Left lung (tissue), 10 donors: ENCODE data around the gene SFXN4. TPM values are rescaled to one million over a fixed set of nuclear protein-coding genes. Genes with fewer than 3 reads are reported as not detected.
A peak's percentile ranks its signal among the peaks of the same experiment; 100 is the strongest.

ENCODE experiments used
- ATAC-seq: fragments of 200-7000 bp; cut with Tn5 transposase; one replicate; pipeline ENCODE4 v1.9.1; 2020; ENCODE audit warnings: moderate library complexity
- DNase-seq, 4 donors: peaks; one replicate each; pipeline ENCODE4 v3.0.0-alpha.2; 2013 to 2020
- H3K27ac ChIP-seq, 2 donors: fragments of 200-600 bp; sonication (generic) in 1 of 2; one replicate each; pipeline versions ENCODE4 v1.5.0 to v1.8.0; 2020 to 2021
- H3K27me3 ChIP-seq, 2 donors: fragments of 200-600 bp; sonication (generic) in 1 of 2; one replicate each; pipeline versions ENCODE4 v1.5.0 to v1.8.0; 2020 to 2021
- H3K36me3 ChIP-seq, 2 donors: fragments of 200-600 bp; sonication (generic) in 1 of 2; one replicate each; pipeline versions ENCODE4 v1.5.0 to v1.8.0; 2020 to 2021
- H3K4me1 ChIP-seq, 2 donors: fragments of 200-600 bp; one replicate each; pipeline ENCODE4 v1.8.0; 2021
- H3K4me3 ChIP-seq, 2 donors: fragments of 200-600 bp; sonication (generic) in 1 of 2; one replicate each; pipeline versions ENCODE4 v1.5.0 to v1.8.0; 2020 to 2021; ENCODE audit warnings: mild to moderate bottlenecking in 1 of 2
- H3K9me3 ChIP-seq, 2 donors: fragments of 200-600 bp; sonication (generic) in 1 of 2; one replicate each; pipeline versions ENCODE4 v1.5.0 to v1.8.0; 2020 to 2021
- CTCF ChIP-seq, 2 donors: fragments of 200-600 bp; sonication (generic) in 1 of 2; IDR thresholded peaks; one replicate each; pipeline versions ENCODE4 v1.5.0 to v1.8.0; 2021; ENCODE audit warnings: antibody characterized with exemption in 2 of 2
- intact Hi-C, 2 donors: fragments of 100-400 bp; cut with DNase I; formaldehyde crosslinking; loops; one replicate each; pipeline versions ENCODE4 v1.11.2 to v1.14.2; 2022
- polyA plus RNA-seq, 6 donors: library from polyadenylated mRNA; unstranded; fragments of 120-200 nt; gene quantifications; one replicate each; pipeline ENCODE4 v1.2.1, GENCODE V29; 2013; ENCODE audit not compliant: insufficient read length in 6 of 6
- total RNA-seq, 2 donors: library from RNA; stranded (reverse); fragmentation: NEBNext Ultra II Directional; extraction: Animal tissue kit (Norgen Biotek cat#: 25700); gene quantifications; one replicate each; pipeline ENCODE4 v1.2.1, GENCODE V29; 2021
- donor health status: DM: no; HTN: yes; CAD: no.
- donor health status: DM: no; HTN: no; CAD: no.

SFXN4 gene
- total and polyA plus RNA-seq, 8 donors = 13.2 to 34.2 (median 24.1) TPM

- Histone ChIP-seq H3K36me3 (peaks cover 0 to 52% of the 10 kb centered on the region in 2 donors), H3K9me3 (no peaks in the 10 kb centered on the region), H3K4me1 (peaks cover 3 to 24% of the 10 kb centered on the region in 2 donors), H3K27ac (peak overlapping the region in 1 of 2 donors; percentile 89), H3K27me3 (no peaks in the 10 kb centered on the region), H3K4me3 (peak overlapping the region in 1 of 2 donors; percentile 81)
- no peak for TF ChIP-seq CTCF (IDR thresholded peaks at IDR 0.05)
- DNase-seq (no peak), ATAC-seq (no peak)
- intact Hi-C loops = no loop called here
Measured at GRCh38 chr10:119166564-119166963, 1.1 kb upstream of the SFXN4 start.

GRCh38 chr10:119166118-119166500 lies 595 bp upstream of the SFXN4 start:
- DNase-seq (no peak), ATAC-seq (peak; percentile 9)
- TF ChIP-seq CTCF (IDR thresholded peaks at IDR 0.05) = no peak
- Histone ChIP-seq H3K9me3 (no peaks in the 10 kb centered on the region), H3K27me3 (no peaks in the 10 kb centered on the region), H3K4me3 (peak overlapping the region; percentile 81 to 92), H3K4me1 (peaks cover 3 to 24% of the 10 kb centered on the region in 2 donors), H3K36me3 (peaks cover 0 to 51% of the 10 kb centered on the region in 2 donors), H3K27ac (peak overlapping the region; percentile 83 to 89)
- intact Hi-C loops = no loop called here

DNA sequence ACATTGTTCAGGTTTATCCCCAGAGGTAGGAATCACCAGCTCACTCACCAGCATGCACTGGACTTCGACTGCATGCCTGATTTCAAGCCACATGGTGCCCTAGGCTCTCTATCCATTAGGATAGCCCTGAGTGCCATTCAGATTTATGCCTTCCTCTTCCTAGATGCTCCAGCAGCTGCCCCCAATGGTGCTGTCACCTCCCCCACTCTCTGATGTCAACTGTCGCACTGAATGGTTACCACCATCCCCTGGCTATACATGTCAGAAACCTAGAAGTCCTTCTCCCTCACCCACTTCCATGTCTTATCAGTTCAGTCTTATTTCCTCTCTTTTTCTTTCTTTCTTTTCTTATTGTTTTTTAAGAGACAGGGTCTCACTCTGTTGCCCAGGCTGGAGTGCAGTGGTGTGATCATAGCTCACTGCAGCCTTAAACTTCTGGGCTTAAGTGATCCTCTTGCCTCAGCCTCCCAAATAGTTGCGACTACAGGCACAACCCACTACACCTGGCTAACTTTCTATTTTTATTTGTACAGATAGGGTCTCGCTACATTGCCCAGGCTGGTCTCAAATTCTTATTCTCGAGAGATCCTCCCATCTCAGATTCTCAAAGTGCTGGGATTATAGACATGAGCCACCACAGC lies 2.9 kb downstream of the SFXN4 start:
- Histone ChIP-seq H3K27ac (no peak overlapping the region), H3K4me1 (peaks cover 3 to 24% of the 10 kb centered on the region in 2 donors), H3K36me3 (peaks cover 0 to 51% of the 10 kb centered on the region in 2 donors), H3K4me3 (no peak overlapping the region), H3K27me3 (no peaks in the 10 kb centered on the region), H3K9me3 (no peaks in the 10 kb centered on the region)
- DNase-seq = no peak
- intact Hi-C loops = no loop called here
- TF ChIP-seq CTCF (IDR thresholded peaks at IDR 0.05) = no peak
- ATAC-seq = no peak

DNA sequence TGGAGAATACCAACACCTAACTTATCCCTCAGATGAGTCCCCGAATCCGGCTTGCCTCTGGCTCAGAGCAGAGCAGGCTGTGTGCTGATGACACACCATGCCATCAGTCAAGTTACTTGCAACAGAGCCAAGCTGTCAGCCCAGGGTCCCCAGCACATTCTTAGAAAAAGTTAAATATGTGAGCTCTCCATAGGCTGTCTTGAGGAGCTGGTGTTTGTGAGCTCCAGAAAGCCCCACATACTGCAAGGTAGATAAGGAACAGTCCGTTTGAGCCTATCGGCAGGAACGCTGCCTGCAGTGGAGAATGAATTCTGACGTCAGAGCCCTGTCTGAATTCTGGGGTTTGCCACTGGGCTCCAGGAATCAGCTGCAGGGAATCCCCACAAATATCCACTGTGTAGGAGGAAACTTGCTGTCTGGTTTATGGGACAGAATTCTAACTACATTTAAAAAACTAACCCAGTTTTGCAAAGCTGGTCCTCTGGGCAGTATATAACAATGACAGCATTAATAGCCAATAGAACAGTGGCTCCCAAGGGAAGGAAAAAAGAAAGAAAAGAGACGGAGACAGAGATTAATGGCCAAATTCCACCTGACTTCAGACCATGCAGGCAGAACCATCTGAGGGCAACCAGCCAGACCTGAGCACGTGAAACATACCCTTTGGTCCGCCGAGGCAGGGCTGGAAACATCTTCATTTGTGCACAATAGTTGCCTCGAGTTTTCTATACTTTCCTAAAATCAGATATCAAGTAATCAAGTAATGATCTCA lies 3.6 kb downstream of the SFXN4 start:
- no peaks in the 10 kb centered on the region for H3K9me3 ChIP-seq
- H3K4me3 ChIP-seq = no peak overlapping the region
- peaks cover 3 to 24% of the 10 kb centered on the region in 2 donors for H3K4me1 ChIP-seq
- ATAC-seq = no peak
- no peaks in the 10 kb centered on the region for H3K27me3 ChIP-seq
- DNase-seq = no peak
- H3K27ac ChIP-seq = no peak overlapping the region
- TF ChIP-seq CTCF (IDR thresholded peaks at IDR 0.05) = no peak
- peaks cover 0 to 52% of the 10 kb centered on the region in 2 donors for H3K36me3 ChIP-seq
- intact Hi-C loops = no loop called here

GRCh38 chr10:119159332-119159731 lies 6.2 kb downstream of the SFXN4 start:
- no peak for DNase-seq
- Histone ChIP-seq H3K27ac (no peak overlapping the region), H3K36me3 (peaks cover 0 to 77% of the 10 kb centered on the region in 2 donors), H3K4me3 (no peak overlapping the region), H3K27me3 (no peaks in the 10 kb centered on the region), H3K4me1 (peaks cover 0 to 2% of the 10 kb centered on the region in 2 donors), H3K9me3 (no peaks in the 10 kb centered on the region)
- no peak for TF ChIP-seq CTCF (IDR thresholded peaks at IDR 0.05)
- intact Hi-C loops = no loop called here
- no peak for ATAC-seq
